Activated CD4-positive, alpha-beta memory T cell treated with anti-CD3 and anti-CD28 coated beads for 36 hours (primary cell): ENCODE results near the gene SAMD15. TPM values are rescaled to one million over a fixed set of nuclear protein-coding genes. Genes with fewer than 3 reads are reported as not detected.

ENCODE experiments used
- CTCF ChIA-PET: fragments of 350-600 bp; sonication (Branson Sonifier 250); formaldehyde crosslinking; loops from one replicate; lab custom pipeline; 2021; ENCODE audit warnings: antibody characterized with exemption, inconsistent platforms; lab: Charles Lee
- POLR2A ChIA-PET: fragments of 350-600 bp; sonication (Branson Sonifier 250); formaldehyde crosslinking; loops from one replicate; lab custom pipeline; 2021; ENCODE audit warnings: antibody characterized with exemption; lab: Charles Lee
- DNase-seq: peaks from one replicate; pipeline ENCODE4 v3.0.0-alpha.2; 2020
- H3K27ac Mint-ChIP-seq: one replicate; pipeline ENCODE4 v1.8.0; 2021; ENCODE audit warnings: mixed read lengths
- H3K27me3 Mint-ChIP-seq: one replicate; pipeline ENCODE4 v1.8.0; 2021; ENCODE audit warnings: mixed read lengths
- H3K36me3 Mint-ChIP-seq: one replicate; pipeline ENCODE4 v1.8.0; 2021; ENCODE audit warnings: mixed read lengths
- H3K4me1 Mint-ChIP-seq: one replicate; pipeline ENCODE4 v1.8.0; 2021; ENCODE audit warnings: low read depth, mixed read lengths
- H3K4me3 Mint-ChIP-seq: one replicate; pipeline ENCODE4 v1.8.0; 2021; ENCODE audit warnings: mild to moderate bottlenecking, mixed read lengths
- H3K9me3 Mint-ChIP-seq: one replicate; pipeline ENCODE4 v1.8.0; 2021; ENCODE audit warnings: mixed read lengths
- intact Hi-C: fragments of 100-400 bp; cut with micrococcal nuclease; formaldehyde crosslinking; loops from one replicate; pipeline ENCODE4 v1.15.1; 2023
- total RNA-seq, 2 experiments: library from RNA; stranded (reverse); gene quantifications; one replicate each; pipeline ENCODE4 v1.2.3, GENCODE V29; 2021

SAMD15 gene
- total RNA-seq, 2 experiments from 2014 or later = 0.38 TPM; not detected in 1

- no peak for DNase-seq
- POLR2A ChIA-PET = interaction anchor here (0.7 kb wide), 1 partner anchor 32 kb away, joined by 4 read pairs; no protein-coding TSS in a partner anchor
- Mint-ChIP-seq H3K9me3 (no peaks in the 10 kb centered on the region), H3K27ac (no peak overlapping the region), H3K4me1 (no peaks in the 10 kb centered on the region), H3K27me3 (no peaks in the 10 kb centered on the region), H3K4me3 (no peak overlapping the region), H3K36me3 (peaks cover 18% of the 10 kb centered on the region)
- intact Hi-C loops = no loop called here
- CTCF ChIA-PET = no interaction called here
Measured at GRCh38 chr14:77347751-77348150, 29.4 kb upstream of the SAMD15 start.

- Mint-ChIP-seq H3K9me3 (no peaks in the 10 kb centered on the region), H3K27ac (no peak overlapping the region), H3K4me3 (no peak overlapping the region), H3K4me1 (peaks cover 2% of the 10 kb centered on the region), H3K27me3 (no peaks in the 10 kb centered on the region), H3K36me3 (peaks cover 11% of the 10 kb centered on the region)
- ChIA-PET POLR2A (no interaction called here), CTCF (no interaction called here)
- intact Hi-C loops = no loop called here
- DNase-seq = no peak
Measured at GRCh38 chr14:77353469-77354141, 23.6 kb upstream of the SAMD15 start.

DNA sequence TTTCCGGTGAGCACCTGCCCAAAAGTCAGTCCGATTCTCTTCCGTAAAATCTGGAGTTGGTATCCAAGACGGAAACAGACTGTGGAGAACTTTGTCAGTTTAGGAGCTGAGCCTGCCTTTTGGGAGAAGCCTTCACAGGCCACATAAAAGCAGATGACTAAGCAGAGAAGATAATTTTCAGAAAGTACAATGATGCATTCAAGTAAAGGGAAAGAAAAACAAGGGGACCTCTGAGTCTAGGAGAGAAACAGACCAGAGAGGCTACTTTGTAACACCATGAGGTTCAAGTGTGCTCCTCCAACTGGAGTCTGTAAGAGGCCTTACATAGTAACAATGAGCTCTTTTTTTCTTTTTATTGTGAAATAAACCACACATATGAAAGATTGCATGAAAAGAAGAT is 21.4 kb upstream of the SAMD15 start:
- H3K36me3 Mint-ChIP-seq = peaks cover 2% of the 10 kb centered on the region
- intact Hi-C loops = no loop called here
- no peaks in the 10 kb centered on the region for H3K9me3 Mint-ChIP-seq
- H3K4me1 Mint-ChIP-seq = peaks cover 6% of the 10 kb centered on the region
- CTCF ChIA-PET = interaction anchor here (2.9 kb wide), 1 partner anchor 40 kb away, joined by 9 read pairs; no protein-coding TSS in a partner anchor
- no peak overlapping the region for H3K4me3 Mint-ChIP-seq
- POLR2A ChIA-PET = no interaction called here
- H3K27ac Mint-ChIP-seq = no peak overlapping the region
- DNase-seq = no peak
- H3K27me3 Mint-ChIP-seq = no peaks in the 10 kb centered on the region

DNA sequence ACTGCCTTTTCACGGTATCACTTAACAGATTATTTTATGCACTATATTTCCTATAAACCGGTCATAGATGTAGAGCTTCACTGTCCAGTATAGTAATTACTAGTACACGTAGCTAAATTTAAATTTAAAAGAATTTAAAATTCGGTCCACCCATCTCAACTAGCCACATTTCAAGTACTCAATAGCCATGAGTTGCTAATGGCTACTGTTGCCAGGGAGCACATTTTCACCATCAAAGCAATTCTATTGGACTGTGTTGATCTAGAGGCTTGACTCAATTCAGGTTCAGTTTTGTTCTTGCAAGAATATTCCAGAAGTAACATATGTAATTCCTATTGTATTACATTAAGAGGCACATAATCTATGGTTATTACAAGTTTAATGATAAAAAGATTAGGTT is 20.3 kb upstream of the SAMD15 start:
- POLR2A ChIA-PET = interaction anchor here (0.6 kb wide), 1 partner anchor 31 kb away, joined by 3 read pairs; no protein-coding TSS in a partner anchor
- CTCF ChIA-PET = interaction anchor here (2.9 kb wide), 1 partner anchor 41 kb away, joined by 9 read pairs; no protein-coding TSS in a partner anchor
- no peaks in the 10 kb centered on the region for H3K9me3 Mint-ChIP-seq

DNA sequence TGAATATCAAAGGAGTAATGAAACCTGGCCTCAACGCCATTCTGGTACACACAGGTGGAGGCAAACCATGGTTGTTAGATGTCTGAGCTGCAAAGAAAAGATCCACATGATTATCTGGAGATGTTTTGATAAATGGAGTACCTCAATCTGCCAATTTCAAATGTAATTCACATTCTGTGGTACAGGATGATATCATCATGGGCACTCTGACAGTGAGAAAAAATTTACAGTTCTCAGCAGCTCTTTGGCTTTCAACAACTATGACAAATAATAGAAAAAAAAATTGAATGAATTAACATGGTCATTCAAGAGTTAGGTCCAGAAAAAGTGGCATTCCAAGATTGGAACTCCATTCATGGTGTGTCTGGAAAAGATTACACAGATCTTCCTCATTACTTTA is 17.6 kb upstream of the SAMD15 start:
- intact Hi-C loops = no loop called here
- no peak for DNase-seq
- H3K36me3 Mint-ChIP-seq = no peaks in the 10 kb centered on the region
- H3K4me1 Mint-ChIP-seq = peaks cover 15% of the 10 kb centered on the region
- POLR2A ChIA-PET = no interaction called here
- no peaks in the 10 kb centered on the region for H3K27me3 Mint-ChIP-seq
- CTCF ChIA-PET = interaction anchor here (0.8 kb wide), 1 partner anchor 17 kb away, joined by 4 read pairs; the partner anchor contains the start of genes SAMD15 and TMED8
- H3K4me3 Mint-ChIP-seq = no peak overlapping the region
- H3K27ac Mint-ChIP-seq = no peak overlapping the region
- no peaks in the 10 kb centered on the region for H3K9me3 Mint-ChIP-seq

More for the DNA sequence above, 20.3 kb upstream of the SAMD15 start:
- H3K4me1 Mint-ChIP-seq = peaks cover 8% of the 10 kb centered on the region
- intact Hi-C loops = no loop called here
- no peak overlapping the region for H3K27ac Mint-ChIP-seq
- H3K27me3 Mint-ChIP-seq = no peaks in the 10 kb centered on the region
- no peak for DNase-seq
- H3K4me3 Mint-ChIP-seq = no peak overlapping the region
- no peaks in the 10 kb centered on the region for H3K36me3 Mint-ChIP-seq

DNA sequence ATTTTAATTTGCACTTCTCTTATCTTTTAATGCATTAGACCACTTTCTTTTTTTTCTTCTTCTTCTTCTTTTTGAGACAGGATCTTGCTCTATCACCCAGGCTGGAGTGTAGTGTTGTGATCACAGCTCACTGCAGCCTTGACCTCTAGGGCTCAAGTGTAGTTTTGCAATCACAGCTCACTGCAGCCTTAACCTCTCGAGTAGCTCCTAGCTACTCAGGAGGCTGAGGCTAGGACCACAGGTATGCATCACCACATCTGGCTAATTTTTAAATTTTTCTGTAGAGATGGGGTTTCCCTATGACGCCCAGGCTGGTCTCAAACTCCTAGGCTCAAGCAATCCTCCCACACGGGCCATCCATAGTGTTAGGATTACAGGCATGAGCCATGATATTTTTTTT is 13.0 kb upstream of the SAMD15 start:
- Mint-ChIP-seq H3K9me3 (no peaks in the 10 kb centered on the region), H3K27ac (no peak overlapping the region), H3K36me3 (no peaks in the 10 kb centered on the region), H3K4me3 (no peak overlapping the region), H3K27me3 (no peaks in the 10 kb centered on the region), H3K4me1 (peaks cover 16% of the 10 kb centered on the region)
- POLR2A ChIA-PET = no interaction called here
- CTCF ChIA-PET = no interaction called here
- intact Hi-C loops = no loop called here
- DNase-seq = no peak

DNA sequence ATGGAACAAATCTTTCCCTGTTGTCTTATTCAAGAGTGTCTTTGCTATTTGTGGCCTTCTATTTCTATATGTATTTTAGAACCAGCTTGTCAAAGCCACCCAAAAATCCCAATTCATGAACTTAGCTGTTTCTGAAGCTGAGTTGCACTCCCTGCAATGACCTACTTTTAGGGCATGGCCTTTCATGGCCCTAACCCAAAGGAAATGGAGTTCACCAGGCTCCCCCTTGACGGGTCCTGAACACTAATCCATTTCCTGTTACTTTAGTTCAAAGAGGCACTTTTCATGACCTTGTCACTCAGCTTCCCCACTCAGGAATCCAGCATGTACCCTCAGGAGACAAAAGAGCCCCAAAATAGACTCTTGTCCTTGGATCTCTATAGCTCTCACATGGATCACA is 7.9 kb upstream of the SAMD15 start:
- POLR2A ChIA-PET = no interaction called here
- H3K4me3 Mint-ChIP-seq = no peak overlapping the region
- H3K9me3 Mint-ChIP-seq = no peaks in the 10 kb centered on the region
- H3K36me3 Mint-ChIP-seq = peaks cover 11% of the 10 kb centered on the region
- DNase-seq = peak; percentile 17
- peaks cover 36% of the 10 kb centered on the region for H3K4me1 Mint-ChIP-seq
- CTCF ChIA-PET = interaction anchor here (1.3 kb wide), 1 partner anchor 48 kb away, joined by 6 read pairs; the partner anchor contains the start of genes GSTZ1 and POMT2
- H3K27ac Mint-ChIP-seq = peak overlapping the region; percentile 63
- intact Hi-C loops = no loop called here
- no peaks in the 10 kb centered on the region for H3K27me3 Mint-ChIP-seq

GRCh38 chr14:77372304-77372841 is 4.8 kb upstream of the SAMD15 start:
- no peaks in the 10 kb centered on the region for H3K9me3 Mint-ChIP-seq
- intact Hi-C loops = loop anchor here (1.0 to 10.0 kb wide), 4 partner anchors 51 to 362 kb away; partner anchors contain the start of genes ALKBH1, GSTZ1 and SLIRP
- no peak overlapping the region for H3K4me3 Mint-ChIP-seq
- H3K27ac Mint-ChIP-seq = peak overlapping the region; percentile 53
- ChIA-PET CTCF (no interaction called here), POLR2A (no interaction called here)
- H3K36me3 Mint-ChIP-seq = peaks cover 20% of the 10 kb centered on the region
- H3K4me1 Mint-ChIP-seq = peaks cover 55% of the 10 kb centered on the region
- no peaks in the 10 kb centered on the region for H3K27me3 Mint-ChIP-seq
- DNase-seq = no peak

- DNase-seq = no peak
- POLR2A ChIA-PET = no interaction called here
- Mint-ChIP-seq H3K4me1 (peaks cover 43% of the 10 kb centered on the region), H3K27ac (peak overlapping the region; percentile 82), H3K4me3 (peak overlapping the region; percentile 92), H3K27me3 (no peaks in the 10 kb centered on the region), H3K36me3 (peaks cover 20% of the 10 kb centered on the region), H3K9me3 (no peaks in the 10 kb centered on the region)
- CTCF ChIA-PET = no interaction called here
- intact Hi-C loops = loop anchor here (5.0 to 10.0 kb wide), 3 partner anchors 278 to 359 kb away; partner anchors contain the start of genes ALKBH1, CIPC and SLIRP
Measured at GRCh38 chr14:77375164-77375950, 1.8 kb upstream of the SAMD15 start.

DNA sequence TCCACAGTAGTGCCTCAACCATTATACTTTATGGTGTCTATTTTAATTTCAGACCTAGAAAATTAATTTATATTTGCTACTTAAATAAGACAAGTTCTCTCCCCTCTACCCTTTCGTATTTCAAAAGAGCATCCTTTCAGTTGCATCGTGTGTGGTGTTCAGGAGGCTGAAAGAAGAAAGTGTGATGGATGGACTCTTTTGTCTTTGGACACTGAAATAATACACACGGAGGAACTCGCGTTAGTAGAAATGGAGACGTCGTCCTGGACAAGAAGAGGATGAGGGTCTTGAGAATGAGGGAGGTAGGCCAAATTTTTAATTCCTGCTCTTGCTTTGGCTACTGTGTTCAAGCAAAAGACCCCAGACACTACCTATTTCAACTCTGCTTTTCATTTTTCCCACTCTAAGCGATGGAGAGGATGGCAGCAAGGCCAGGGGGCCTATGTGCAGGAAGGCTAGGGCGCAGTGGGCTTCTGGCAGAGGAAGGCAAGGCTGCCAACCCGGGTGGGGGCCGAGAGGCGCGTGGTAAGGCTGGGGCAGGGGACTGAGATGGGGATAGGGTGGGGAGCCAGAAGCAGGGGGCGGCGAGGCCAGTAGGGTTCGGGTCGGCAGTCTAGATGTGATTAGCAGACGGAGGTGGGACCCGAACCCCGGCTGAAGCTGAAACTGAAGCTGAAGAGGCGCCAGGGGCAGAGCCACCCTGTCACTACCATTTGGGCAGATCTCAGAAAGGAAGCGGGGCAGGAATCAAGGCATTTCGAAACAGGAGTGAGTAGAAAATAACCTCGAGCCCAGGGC is 1.0 kb upstream of the SAMD15 start:
- H3K36me3 Mint-ChIP-seq = peaks cover 20% of the 10 kb centered on the region
- no peaks in the 10 kb centered on the region for H3K9me3 Mint-ChIP-seq
- peak overlapping the region; percentile 82 for H3K27ac Mint-ChIP-seq
- DNase-seq = peak; percentile 62
- ChIA-PET POLR2A (interaction anchor here (1.1 to 1.8 kb wide), 5 partner anchors 55 to 82 kb away, joined by 3 to 14 read pairs (median 4); partner anchors contain the start of genes AHSA1, GSTZ1, POMT2 and VIPAS39), CTCF (interaction anchor here (1.0 to 1.5 kb wide), 9 partner anchors 17 to 83 kb away, joined by 3 to 9 read pairs (median 4); partner anchors contain the start of genes GSTZ1, POMT2 and VIPAS39)
- H3K4me3 Mint-ChIP-seq = peak overlapping the region; percentile 92
- peaks cover 43% of the 10 kb centered on the region for H3K4me1 Mint-ChIP-seq
- intact Hi-C loops = loop anchor here (5.0 to 10.0 kb wide), 3 partner anchors 279 to 359 kb away; partner anchors contain the start of genes ALKBH1, CIPC and SLIRP
- no peaks in the 10 kb centered on the region for H3K27me3 Mint-ChIP-seq

DNA sequence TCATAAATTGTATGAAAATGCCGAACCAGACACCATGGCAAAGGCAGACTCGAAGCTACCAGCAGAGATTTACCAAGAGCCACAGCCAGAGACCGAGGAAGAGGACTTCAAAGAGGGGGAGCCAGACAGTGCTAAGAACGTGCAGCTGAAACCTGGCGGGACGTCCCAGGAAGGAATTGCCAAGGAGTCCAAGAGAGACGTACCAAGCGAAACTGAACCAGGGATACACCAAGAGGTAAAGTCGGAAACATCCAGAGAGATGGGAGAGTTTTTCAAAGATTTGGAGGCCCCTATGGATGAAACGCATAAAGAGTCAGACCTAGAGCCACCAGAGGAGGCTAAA is 294 bp downstream of the SAMD15 start:
- no peak overlapping the region for H3K4me3 Mint-ChIP-seq
- CTCF ChIA-PET = interaction anchor here (0.6 to 1.5 kb wide), 14 partner anchors 18 to 330 kb away, joined by 3 to 9 read pairs (median 3); partner anchors contain the start of genes GSTZ1, POMT2 and VIPAS39
- intact Hi-C loops = loop anchor here (1.0 to 10.0 kb wide), 5 partner anchors 56 to 357 kb away; partner anchors contain the start of genes ALKBH1, CIPC, GSTZ1 and SLIRP
- no peak overlapping the region for H3K27ac Mint-ChIP-seq
- peaks cover 36% of the 10 kb centered on the region for H3K4me1 Mint-ChIP-seq
- H3K36me3 Mint-ChIP-seq = peaks cover 19% of the 10 kb centered on the region
- no peaks in the 10 kb centered on the region for H3K9me3 Mint-ChIP-seq
- POLR2A ChIA-PET = interaction anchor here (0.6 to 1.8 kb wide), 7 partner anchors 56 to 331 kb away, joined by 3 to 14 read pairs (median 4); partner anchors contain the start of genes AHSA1, GSTZ1, POMT2 and VIPAS39
- DNase-seq = no peak
- H3K27me3 Mint-ChIP-seq = no peaks in the 10 kb centered on the region
